ENCODE results near the gene DAAM1. TPM values are rescaled to one million over a fixed set of nuclear protein-coding genes. Genes with fewer than 3 reads are reported as not detected.

The DAAM1 gene
- total RNA-seq, 6 experiments from 2014 or later: 7.5 to 12.2 (median 8.6) TPM

- Mint-ChIP-seq H3K9me3 (no peaks in the 10 kb centered on the region), H3K27ac (no peak overlapping the region), H3K4me1 (ENCODE audit: low read depth) (no peaks in the 10 kb centered on the region), H3K4me3 (no peak overlapping the region), H3K36me3 (ENCODE audit: low read depth) (no peaks in the 10 kb centered on the region), H3K27me3 (ENCODE audit: insufficient read depth) (peaks cover 8% of the 10 kb centered on the region)
- no peak for DNase-seq
- TF ChIP-seq CTCF (IDR thresholded peaks at IDR 0.05): no peak
Measured at GRCh38 chr14:59177262-59177661, 11.2 kb upstream of the DAAM1 start.

GRCh38 chr14:59181791-59182190, 6.7 kb upstream of the DAAM1 start:
- no peak overlapping the region for H3K27ac Mint-ChIP-seq
- H3K4me3 Mint-ChIP-seq: no peak overlapping the region
- peaks cover 28% of the 10 kb centered on the region for H3K27me3 Mint-ChIP-seq (ENCODE audit: insufficient read depth)
- no peaks in the 10 kb centered on the region for H3K36me3 Mint-ChIP-seq (ENCODE audit: low read depth)
- TF ChIP-seq CTCF (IDR thresholded peaks at IDR 0.05): no peak
- H3K9me3 Mint-ChIP-seq: no peaks in the 10 kb centered on the region
- no peak for DNase-seq
- H3K4me1 Mint-ChIP-seq (ENCODE audit: low read depth): peaks cover 8% of the 10 kb centered on the region

- Mint-ChIP-seq H3K27ac (no peak overlapping the region), H3K4me1 (ENCODE audit: low read depth) (peaks cover 17% of the 10 kb centered on the region), H3K9me3 (no peaks in the 10 kb centered on the region), H3K27me3 (ENCODE audit: insufficient read depth) (peaks cover 31% of the 10 kb centered on the region), H3K4me3 (no peak overlapping the region), H3K36me3 (ENCODE audit: low read depth) (no peaks in the 10 kb centered on the region)
- DNase-seq: no peak
- TF ChIP-seq CTCF (IDR thresholded peaks at IDR 0.05): no peak
Measured at GRCh38 chr14:59182641-59183040, 5.8 kb upstream of the DAAM1 start.

DNA sequence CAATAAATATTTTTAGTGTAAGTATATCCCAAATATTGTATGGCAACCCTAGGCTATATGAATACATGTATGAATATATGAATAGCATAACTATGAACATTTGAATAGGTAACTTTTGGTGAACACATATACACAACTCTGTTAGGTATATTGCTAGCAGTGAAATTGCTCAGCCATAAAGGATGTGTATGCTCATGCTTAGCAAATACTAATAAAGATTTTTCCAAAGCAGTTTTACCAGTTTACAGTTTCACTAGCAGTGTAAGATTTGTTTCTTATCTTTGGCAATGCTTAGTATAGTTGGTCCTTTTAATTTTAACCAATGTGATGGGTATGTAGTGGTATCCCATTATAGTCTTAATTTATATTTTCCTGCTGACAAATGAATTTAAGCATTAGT, 5.3 kb upstream of the DAAM1 start:
- H3K27me3 Mint-ChIP-seq (ENCODE audit: insufficient read depth): peaks cover 31% of the 10 kb centered on the region
- H3K27ac Mint-ChIP-seq: no peak overlapping the region
- H3K4me1 Mint-ChIP-seq (ENCODE audit: low read depth): peaks cover 19% of the 10 kb centered on the region
- no peak overlapping the region for H3K4me3 Mint-ChIP-seq
- no peak for TF ChIP-seq CTCF (IDR thresholded peaks at IDR 0.05)
- no peaks in the 10 kb centered on the region for H3K9me3 Mint-ChIP-seq
- no peak for DNase-seq
- H3K36me3 Mint-ChIP-seq (ENCODE audit: low read depth): no peaks in the 10 kb centered on the region

- H3K9me3 Mint-ChIP-seq: no peaks in the 10 kb centered on the region
- H3K27me3 Mint-ChIP-seq (ENCODE audit: insufficient read depth): peaks cover 31% of the 10 kb centered on the region
- peaks cover 19% of the 10 kb centered on the region for H3K4me1 Mint-ChIP-seq (ENCODE audit: low read depth)
- no peak for TF ChIP-seq CTCF (IDR thresholded peaks at IDR 0.05)
- DNase-seq: no peak
- H3K4me3 Mint-ChIP-seq: no peak overlapping the region
- no peak overlapping the region for H3K27ac Mint-ChIP-seq
- no peaks in the 10 kb centered on the region for H3K36me3 Mint-ChIP-seq (ENCODE audit: low read depth)
Measured at GRCh38 chr14:59184396-59184795, 4.1 kb upstream of the DAAM1 start.

- Mint-ChIP-seq H3K36me3 (ENCODE audit: low read depth) (no peaks in the 10 kb centered on the region), H3K9me3 (no peaks in the 10 kb centered on the region), H3K4me3 (no peak overlapping the region), H3K27me3 (ENCODE audit: insufficient read depth) (peaks cover 30% of the 10 kb centered on the region; the same call in 1 of the 2 replicates), H3K4me1 (ENCODE audit: low read depth) (peaks cover 25% of the 10 kb centered on the region), H3K27ac (no peak overlapping the region)
- DNase-seq: no peak
- TF ChIP-seq CTCF (IDR thresholded peaks at IDR 0.05): no peak
Measured at GRCh38 chr14:59185676-59186075, 2.8 kb upstream of the DAAM1 start.
